Liver (tissue), 3 donors: ENCODE measurements around the gene GAN.

Experiments used
- ATF3 ChIP-seq: IDR thresholded peaks from 2 replicates; pipeline ENCODE4 v1.6.1; 2016; ENCODE audit warnings: antibody characterized with exemption
- CTCF ChIP-seq: fragments of 150-350 bp; IDR thresholded peaks from 2 replicates; pipeline ENCODE4 v1.5.1; 2017; ENCODE audit warnings: improper control_type of control experiment, low read depth, low read length; ENCODE audit not compliant: missing input control
- FOXA1 ChIP-seq: IDR thresholded peaks from 2 replicates; pipeline ENCODE4 v1.6.1; 2016; ENCODE audit warnings: antibody characterized with exemption
- GABPA ChIP-seq, 2 donors: IDR thresholded peaks in 1 of 2; conservative IDR thresholded peaks in 1 of 2; 2 replicates each; pipeline ENCODE4 v1.6.1; 2016; ENCODE audit warnings: antibody characterized with exemption in 2 of 2, mild to moderate bottlenecking in 1 of 2, moderate library complexity in 1 of 2
- HNF4A ChIP-seq, 2 donors: conservative IDR thresholded peaks; 2 replicates each; pipeline ENCODE4 v1.6.1; 2016; ENCODE audit warnings: antibody characterized with exemption in 2 of 2, mild to moderate bottlenecking in 2 of 2
- JUND ChIP-seq, 2 donors: IDR thresholded peaks; 2 replicates each; pipeline ENCODE4 v1.6.1; 2016; ENCODE audit warnings: antibody characterized with exemption in 2 of 2
- RAD21 ChIP-seq, 2 donors: IDR thresholded peaks; 2 replicates each; pipeline ENCODE4 v1.6.1; 2016; ENCODE audit warnings: antibody characterized with exemption in 2 of 2, mild to moderate bottlenecking in 2 of 2
- RXRA ChIP-seq, 2 donors: IDR thresholded peaks; 2 replicates each; pipeline ENCODE4 v1.6.1; 2017 to 2018; ENCODE audit warnings: antibody characterized with exemption in 2 of 2, mild to moderate bottlenecking in 1 of 2
- SP1 ChIP-seq: IDR thresholded peaks from 2 replicates; pipeline ENCODE4 v1.6.1; 2018; ENCODE audit warnings: antibody characterized with exemption, mild to moderate bottlenecking
- YY1 ChIP-seq: IDR thresholded peaks from 2 replicates; pipeline ENCODE4 v1.6.1; 2016; ENCODE audit warnings: antibody characterized with exemption, mild to moderate bottlenecking
- ZBTB33 ChIP-seq: IDR thresholded peaks from 2 replicates; pipeline ENCODE4 v1.6.1; 2016; ENCODE audit warnings: antibody characterized with exemption
- TF ChIP-seq, protein P1 (sequence below): IDR thresholded peaks from 2 replicates; pipeline ENCODE4 v1.6.1; 2016; ENCODE audit warnings: antibody characterized with exemption
- TF ChIP-seq, protein P2 (sequence below): IDR thresholded peaks from 2 replicates; pipeline ENCODE4 v1.6.1; 2016; ENCODE audit warnings: antibody characterized with exemption, mild to moderate bottlenecking
- donor health status: healthy.
- donor health status: healthy.

DNA sequence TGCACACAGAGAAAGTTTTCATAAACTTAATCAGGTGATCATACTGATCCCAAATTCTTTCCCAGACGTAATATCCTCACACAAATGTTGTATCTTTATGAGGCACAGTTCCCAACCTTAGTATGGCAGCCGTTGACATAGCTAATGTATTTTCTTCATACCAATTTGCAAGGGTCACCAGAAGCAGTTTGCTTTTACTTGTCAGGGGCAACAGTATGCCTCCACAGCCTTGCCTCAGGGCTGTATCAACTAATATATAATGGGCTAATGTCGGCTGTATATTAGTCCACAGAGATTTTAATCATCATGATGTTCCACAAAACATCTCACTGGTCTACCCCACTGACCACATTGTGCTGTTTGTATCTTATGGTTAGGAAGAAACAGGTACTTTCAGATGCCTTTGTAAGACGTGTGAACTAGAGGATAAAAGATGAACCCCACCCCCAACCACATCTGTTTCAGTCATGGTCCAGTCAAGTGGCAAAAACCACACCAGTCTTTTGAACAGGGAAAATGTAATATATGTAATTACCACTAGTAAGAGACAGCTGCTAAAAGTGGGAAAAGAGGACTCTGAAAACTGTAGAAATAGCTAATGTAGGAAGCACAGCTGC lies 55.2 kb downstream of the GAN start:
- TF ChIP-seq ATF3 (no peak), ZBTB33 (no peak), CTCF (no peak), SP1 (no peak), JUND (IDR thresholded peaks at IDR 0.05) (no peak), FOXA1 (no peak), GABPA (IDR thresholded peaks at IDR 0.05 in 1 of 2, conservative IDR thresholded peaks at IDR 0.05 in 1 of 2) (no peak), YY1 (no peak), HNF4A (conservative IDR thresholded peaks at IDR 0.05) (no peak), RAD21 (IDR thresholded peaks at IDR 0.05) (no peak), RXRA (IDR thresholded peaks at IDR 0.05) (no peak)
- TF ChIP-seq, protein P1, sequence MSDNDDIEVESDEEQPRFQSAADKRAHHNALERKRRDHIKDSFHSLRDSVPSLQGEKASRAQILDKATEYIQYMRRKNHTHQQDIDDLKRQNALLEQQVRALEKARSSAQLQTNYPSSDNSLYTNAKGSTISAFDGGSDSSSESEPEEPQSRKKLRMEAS: no peak
- TF ChIP-seq, protein P2, sequence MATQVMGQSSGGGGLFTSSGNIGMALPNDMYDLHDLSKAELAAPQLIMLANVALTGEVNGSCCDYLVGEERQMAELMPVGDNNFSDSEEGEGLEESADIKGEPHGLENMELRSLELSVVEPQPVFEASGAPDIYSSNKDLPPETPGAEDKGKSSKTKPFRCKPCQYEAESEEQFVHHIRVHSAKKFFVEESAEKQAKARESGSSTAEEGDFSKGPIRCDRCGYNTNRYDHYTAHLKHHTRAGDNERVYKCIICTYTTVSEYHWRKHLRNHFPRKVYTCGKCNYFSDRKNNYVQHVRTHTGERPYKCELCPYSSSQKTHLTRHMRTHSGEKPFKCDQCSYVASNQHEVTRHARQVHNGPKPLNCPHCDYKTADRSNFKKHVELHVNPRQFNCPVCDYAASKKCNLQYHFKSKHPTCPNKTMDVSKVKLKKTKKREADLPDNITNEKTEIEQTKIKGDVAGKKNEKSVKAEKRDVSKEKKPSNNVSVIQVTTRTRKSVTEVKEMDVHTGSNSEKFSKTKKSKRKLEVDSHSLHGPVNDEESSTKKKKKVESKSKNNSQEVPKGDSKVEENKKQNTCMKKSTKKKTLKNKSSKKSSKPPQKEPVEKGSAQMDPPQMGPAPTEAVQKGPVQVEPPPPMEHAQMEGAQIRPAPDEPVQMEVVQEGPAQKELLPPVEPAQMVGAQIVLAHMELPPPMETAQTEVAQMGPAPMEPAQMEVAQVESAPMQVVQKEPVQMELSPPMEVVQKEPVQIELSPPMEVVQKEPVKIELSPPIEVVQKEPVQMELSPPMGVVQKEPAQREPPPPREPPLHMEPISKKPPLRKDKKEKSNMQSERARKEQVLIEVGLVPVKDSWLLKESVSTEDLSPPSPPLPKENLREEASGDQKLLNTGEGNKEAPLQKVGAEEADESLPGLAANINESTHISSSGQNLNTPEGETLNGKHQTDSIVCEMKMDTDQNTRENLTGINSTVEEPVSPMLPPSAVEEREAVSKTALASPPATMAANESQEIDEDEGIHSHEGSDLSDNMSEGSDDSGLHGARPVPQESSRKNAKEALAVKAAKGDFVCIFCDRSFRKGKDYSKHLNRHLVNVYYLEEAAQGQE: no peak
